ENCODE results near the gene CATSPERD. TPM values are rescaled to one million over a fixed set of nuclear protein-coding genes. Genes with fewer than 3 reads are reported as not detected.

Gene CATSPERD
- total and polyA plus RNA-seq, 8 donors = not detected

GRCh38 chr19:5806133-5806489 is 85.7 kb downstream of the CATSPERD start:
- intact Hi-C loops (cut with DNase I; ENCODE audit: low total_unique reads) = loop anchor here (10.0 kb wide), 1 partner anchor 89 kb away; no protein-coding TSS in a partner anchor
- Histone ChIP-seq H3K4me3 (peak overlapping the region; percentile 44 to 63 (median 58)), H3K36me3 (peaks cover 0 to 4% (median 0%) of the 10 kb centered on the region in 4 donors), H3K27ac (peak overlapping the region in 3 of 5 donors; percentile 69 to 88 (median 77)), H3K4me1 (peaks cover 21 to 47% (median 45%) of the 10 kb centered on the region in 4 donors), H3K9me3 (no peaks in the 10 kb centered on the region), H3K27me3 (peaks cover 0 to 46% (median 20%) of the 10 kb centered on the region in 3 donors)
- no peak for TF ChIP-seq POLR2AphosphoS5 (IDR thresholded peaks at IDR 0.05)
- no peak for TF ChIP-seq EP300 (IDR thresholded peaks at IDR 0.05)
- TF ChIP-seq CTCF (IDR thresholded peaks at IDR 0.05) = no peak
- TF ChIP-seq POLR2A (IDR thresholded peaks at IDR 0.05) = no peak
- 34 to 40% (median 36%) methylated on average over 6 of the region's 6 CpGs for WGBS, 5 donors
- no peak for DNase-seq

GRCh38 chr19:5806905-5807304 is 86.5 kb downstream of the CATSPERD start:
- H3K27ac ChIP-seq = peak overlapping the region in 2 of 5 donors; percentile 69 to 88
- intact Hi-C loops (cut with DNase I; ENCODE audit: low total_unique reads) = loop anchor here (10.0 kb wide), 1 partner anchor 88 kb away; no protein-coding TSS in a partner anchor
- peaks cover 0 to 4% (median 0%) of the 10 kb centered on the region in 4 donors for H3K36me3 ChIP-seq
- TF ChIP-seq CTCF (IDR thresholded peaks at IDR 0.05) = no peak
- no peak for TF ChIP-seq POLR2AphosphoS5 (IDR thresholded peaks at IDR 0.05)
- no peak for TF ChIP-seq EP300 (IDR thresholded peaks at IDR 0.05)
- no peak for TF ChIP-seq POLR2A (IDR thresholded peaks at IDR 0.05)
- no peak for DNase-seq
- H3K4me1 ChIP-seq = peaks cover 16 to 40% (median 37%) of the 10 kb centered on the region in 4 donors
- no peak overlapping the region for H3K4me3 ChIP-seq
- WGBS, 5 donors = 93 to 96% (median 94%) methylated on average over 5 of the region's 5 CpGs
- H3K27me3 ChIP-seq = peaks cover 0 to 38% (median 17%) of the 10 kb centered on the region in 3 donors
- no peaks in the 10 kb centered on the region for H3K9me3 ChIP-seq

- no peak for DNase-seq
- Histone ChIP-seq H3K9me3 (no peaks in the 10 kb centered on the region), H3K4me1 (peaks cover 11 to 29% (median 26%) of the 10 kb centered on the region in 4 donors), H3K4me3 (no peak overlapping the region), H3K27ac (no peak overlapping the region), H3K36me3 (peaks cover 0 to 10% (median 0%) of the 10 kb centered on the region in 4 donors), H3K27me3 (peaks cover 0 to 24% (median 11%) of the 10 kb centered on the region in 3 donors)
- intact Hi-C loops (cut with DNase I; ENCODE audit: low total_unique reads) = loop anchor here (10.0 kb wide), 1 partner anchor 87 kb away; no protein-coding TSS in a partner anchor
- TF ChIP-seq POLR2A (IDR thresholded peaks at IDR 0.05) (no peak), EP300 (IDR thresholded peaks at IDR 0.05) (no peak), CTCF (IDR thresholded peaks at IDR 0.05) (no peak), POLR2AphosphoS5 (IDR thresholded peaks at IDR 0.05) (no peak)
- WGBS, 5 donors = 81 to 90% (median 86%) methylated on average over 15 to 21 of the region's 21 CpGs
Observed at GRCh38 chr19:5808120-5808816, 87.8 kb downstream of the CATSPERD start.

GRCh38 chr19:5809053-5809452 is 88.6 kb downstream of the CATSPERD start:
- 85 to 94% (median 91%) methylated on average over 9 of the region's 9 CpGs for WGBS, 5 donors
- Histone ChIP-seq H3K27me3 (peaks cover 0 to 16% (median 5%) of the 10 kb centered on the region in 3 donors), H3K9me3 (no peaks in the 10 kb centered on the region), H3K4me3 (no peak overlapping the region), H3K27ac (no peak overlapping the region), H3K4me1 (peaks cover 5 to 21% (median 18%) of the 10 kb centered on the region in 4 donors), H3K36me3 (peaks cover 0 to 10% (median 0%) of the 10 kb centered on the region in 4 donors)
- intact Hi-C loops (cut with DNase I; ENCODE audit: low total_unique reads) = loop anchor here (10.0 kb wide), 1 partner anchor 86 kb away; no protein-coding TSS in a partner anchor
- no peak for DNase-seq
- TF ChIP-seq POLR2A (IDR thresholded peaks at IDR 0.05) (no peak), EP300 (IDR thresholded peaks at IDR 0.05) (no peak), CTCF (IDR thresholded peaks at IDR 0.05) (no peak), POLR2AphosphoS5 (IDR thresholded peaks at IDR 0.05) (no peak)
